Measurements from ENCODE around the gene LMBR1. TPM values are rescaled to one million over a fixed set of nuclear protein-coding genes. Genes with fewer than 3 reads are reported as not detected.

Gene LMBR1
- total and polyA plus RNA-seq, 2 of the 13 experiments (the other 11 are each of a cell fraction or from before 2014, with no cell fraction given), result 20.9 to 39.6 TPM

GRCh38 chr7:156754201-156754600, 138.8 kb downstream of the LMBR1 start (continued):
- TF ChIP-seq ARID5B (CRISPR knock-in tag; IDR thresholded peaks at IDR 0.05) (no peak), ZNF878 (CRISPR knock-in tag; IDR thresholded peaks at IDR 0.05) (no peak)

- peaks cover 22% of the 10 kb centered on the region for H3K4me1 ChIP-seq (ENCODE audit: insufficient read depth, low read length)
- H2AFZ ChIP-seq (ENCODE audit: low read length), result no peak overlapping the region
- ATAC-seq, result no peak
- no peaks in the 10 kb centered on the region for H3K27me3 ChIP-seq (ENCODE audit: control insufficient read depth in 1 of 2, insufficient read depth in 2 of 2, low read length in 2 of 2)
- intact Hi-C loops (cut with micrococcal nuclease; ENCODE audit: unreplicated experiment) (no loop called here), in situ Hi-C loops (cut with HindIII; ENCODE audit: extremely low pct_ligation_motif_present, low pct_unique_long_range_greater_than_20kb) (no loop called here)
- BruUV-seq (replicated peaks), result no TSS peak
- H3K4me3 ChIP-seq (replicated peaks in 1 of 3; ENCODE audit: insufficient read depth in 1 of 3, low read depth in 2 of 3, low read length in 3 of 3), result no peak overlapping the region
- H3K9ac ChIP-seq (ENCODE audit: insufficient read depth, low read depth, low read length), result no peak overlapping the region
- WGBS (ENCODE audit: low lambda C conversion rate), result 95% methylated on average over 7 of the region's 7 CpGs
- H3K36me3 ChIP-seq (replicated peaks in 1 of 2; ENCODE audit: control insufficient read depth in 1 of 2, insufficient read depth in 2 of 2, low read length in 2 of 2), result peaks cover 6 to 7% of the 10 kb centered on the region in 2 experiments; a peak in 2 of 5 replicates
- POLR2A ChIA-PET, result no interaction called here
- no peak for DNase-seq (ENCODE audit: low spot score)
- no peaks in the 10 kb centered on the region for H3K9me3 ChIP-seq (ENCODE audit: low read length)
- TF ChIP-seq FIP1L1 (IDR thresholded peaks at IDR 0.05; ENCODE audit: borderline replicate concordance, insufficient read depth, low read depth, low read length), result no peak
- TF ChIP-seq ZNF607 (CRISPR knock-in tag; IDR thresholded peaks at IDR 0.05; ENCODE audit: borderline replicate concordance), result no peak
- no peak for TF ChIP-seq SRF (IDR thresholded peaks at IDR 0.05; ENCODE audit: low read depth, low read length)
- TF ChIP-seq PREB (CRISPR knock-in tag; IDR thresholded peaks at IDR 0.05), result no peak
- no peak for TF ChIP-seq ASH2L (IDR thresholded peaks at IDR 0.05; ENCODE audit: insufficient read length, low read depth, low read length)
- FAIRE-seq, result no peak
- CTCF ChIA-PET (ENCODE audit: low intra/inter-chr PET ratio, low total read pairs), result no interaction called here
- no peaks in the 10 kb centered on the region for H3K79me2 ChIP-seq (ENCODE audit: insufficient read depth, low read length)
- H3K4me2 ChIP-seq (ENCODE audit: low read depth, low read length), result no peak overlapping the region
- H4K20me1 ChIP-seq (ENCODE audit: insufficient read depth, low read length), result no peaks in the 10 kb centered on the region
- no peak overlapping the region for H3K27ac ChIP-seq (ENCODE audit: extremely low read length, insufficient read depth, low read length)
Observed at GRCh38 chr7:156753630-156754029, 139.4 kb downstream of the LMBR1 start.

Measured in HepG2 (cell line).